HCT116 (cell line): ENCODE measurements around the gene ARL4C. TPM values are rescaled to one million over a fixed set of nuclear protein-coding genes. Genes with fewer than 3 reads are reported as not detected.

Source experiments
- ATAC-seq: fragments of 200-7000 bp; cut with Tn5 transposase; 2 replicates; pipeline ENCODE4 v1.9.1; 2020; ENCODE audit warnings: mild to moderate bottlenecking, moderate library complexity
- BruUV-seq: library from RNA; stranded (reverse); fragments of 400-500 nt; replicated peaks from 2 replicates; lab custom pipeline; 2021; lab: Mats Ljungman, UMichigan
- CTCF ChIA-PET: fragments of 300-600 bp; sonication (Branson Sonifier 250); formaldehyde crosslinking; loops from one replicate; lab custom pipeline; 2021; ENCODE audit warnings: antibody characterized with exemption; lab: Charles Lee
- POLR2A ChIA-PET: fragments of 300-600, 350-600 bp; sonication (Branson Sonifier 250); formaldehyde crosslinking; loops from one replicate; lab custom pipeline; 2021; ENCODE audit warnings: antibody characterized with exemption; lab: Charles Lee
- RAD21 ChIA-PET, 2 experiments: fragments of 300-600 bp; sonication (Branson Sonifier 250); formaldehyde crosslinking; loops; one replicate each; lab custom pipeline; 2023; ENCODE audit warnings: low total read pairs in 2 of 2; ENCODE audit not compliant: uncharacterized antibody in 2 of 2, unreplicated experiment in 2 of 2, low non-redundant PET in 1 of 2; lab: Charles Lee
- DNase-seq: peaks from one replicate; pipeline ENCODE4 v3.0.0-alpha.2; 2010; ENCODE audit warnings: low read depth, low spot score
- H2AFZ ChIP-seq: fragments of 200-600 bp; shearing (Covaris generic), sonication (generic); 2 replicates; pipeline ENCODE4 v1.6.1; 2017; ENCODE audit warnings: low read depth, mixed run types, mixed read lengths, antibody characterized with exemption, low read length; ENCODE audit not compliant: poor library complexity, severe bottlenecking
- H3K27ac ChIP-seq: 2 replicates; pipeline ENCODE4 v1.5.1; 2012; ENCODE audit warnings: low read depth, low read length
- H3K27me3 ChIP-seq: fragments of 200-600 bp; sonication (generic); 2 replicates; pipeline ENCODE4 v1.6.1; 2016; ENCODE audit warnings: mixed run types, low read length, mixed read lengths; ENCODE audit not compliant: insufficient read depth
- H3K36me3 ChIP-seq, 2 experiments: fragments of 200-500 bp in 1 of 2; fragments of 200-600 bp in 1 of 2; sonication (Bioruptor generic) in 1 of 2; sonication (generic) in 1 of 2; 2 replicates each; pipeline versions ENCODE4 v1.5.1 to v1.6.1; 2014 to 2016; ENCODE audit warnings: low read length in 2 of 2, inconsistent platforms in 1 of 2, mixed read lengths in 1 of 2, mixed run types in 1 of 2; ENCODE audit not compliant: insufficient read depth in 2 of 2, control insufficient read depth in 1 of 2
- H3K4me1 ChIP-seq, 2 experiments: fragments of 200-600 bp in 1 of 2; sonication (generic) in 1 of 2; 2 replicates each; pipeline versions ENCODE4 v1.5.1 to v1.6.1; 2012 to 2017; ENCODE audit warnings: low read length in 2 of 2, inconsistent platforms in 1 of 2, mild to moderate bottlenecking in 1 of 2, mixed read lengths in 1 of 2, mixed run types in 1 of 2, moderate library complexity in 1 of 2; ENCODE audit not compliant: insufficient read depth in 2 of 2, control insufficient read depth in 1 of 2
- H3K4me2 ChIP-seq: fragments of 200-600 bp; sonication (generic); 2 replicates; pipeline ENCODE4 v1.6.1; 2017; ENCODE audit warnings: mixed run types, low read length, mixed read lengths
- H3K4me3 ChIP-seq, 2 experiments: fragments of 200-600 bp in 1 of 2; sonication (generic) in 1 of 2; replicated peaks in 1 of 2; 2 replicates each; pipeline ENCODE4 v1.5.1; 2011 to 2016; ENCODE audit warnings: low read length in 2 of 2, control low read depth in 1 of 2, low read depth in 1 of 2, mild to moderate bottlenecking in 1 of 2, mixed read lengths in 1 of 2, mixed run types in 1 of 2
- H3K79me2 ChIP-seq: fragments of 200-600 bp; sonication (generic); 2 replicates; pipeline ENCODE4 v1.6.1; 2017; ENCODE audit warnings: mild to moderate bottlenecking, mixed run types, low read length, moderate library complexity, mixed read lengths; ENCODE audit not compliant: insufficient read depth
- H3K9ac ChIP-seq: fragments of 200-600 bp; sonication (generic); 2 replicates; pipeline ENCODE4 v1.6.1; 2016; ENCODE audit warnings: low read length, mixed read lengths
- H3K9me2 ChIP-seq: fragments of 200-600 bp; sonication (generic), shearing (Covaris generic); 2 replicates; pipeline ENCODE4 v1.6.1; 2017; ENCODE audit warnings: mixed run types, mild to moderate bottlenecking, moderate library complexity; ENCODE audit not compliant: insufficient read depth
- H3K9me3 ChIP-seq, 2 experiments: fragments of 200-500 bp in 1 of 2; fragments of 200-600 bp in 1 of 2; sonication (Bioruptor generic) in 1 of 2; sonication (generic) in 1 of 2; 2 replicates each; pipeline ENCODE4 v1.6.1; 2014 to 2017; ENCODE audit warnings: low read length in 2 of 2, mixed read lengths in 2 of 2, inconsistent platforms in 1 of 2, low read depth in 1 of 2, mild to moderate bottlenecking in 1 of 2, mixed run types in 1 of 2, moderate library complexity in 1 of 2; ENCODE audit not compliant: control insufficient read depth in 1 of 2, insufficient read depth in 1 of 2
- H4K20me1 ChIP-seq: fragments of 200-600 bp; sonication (generic), shearing (Covaris generic); 2 replicates; pipeline ENCODE4 v1.6.1; 2017; ENCODE audit warnings: mixed run types, mild to moderate bottlenecking, moderate library complexity; ENCODE audit not compliant: insufficient read depth
- CBX3 ChIP-seq: IDR thresholded peaks from 2 replicates; pipeline ENCODE4 v1.6.1; 2012; ENCODE audit warnings: low read depth
- CTCF ChIP-seq, 3 experiments: fragments of 200-600 bp in 1 of 3; sonication (generic) in 1 of 3; IDR thresholded peaks in 2 of 3; conservative IDR thresholded peaks in 1 of 3; 2 replicates each; pipeline ENCODE4 v1.5.1; 2012 to 2017; ENCODE audit warnings: low read depth in 2 of 3, low read length in 2 of 3, antibody characterized with exemption in 1 of 3, borderline replicate concordance in 1 of 3, control low read depth in 1 of 3, mild to moderate bottlenecking in 1 of 3, mixed read lengths in 1 of 3, mixed run types in 1 of 3, moderate library complexity in 1 of 3; ENCODE audit not compliant: insufficient read depth in 1 of 3
- EZH2phosphoT487 ChIP-seq: fragments of 200-600 bp; IDR thresholded peaks from 2 replicates; pipeline ENCODE4 v1.6.1; 2018; ENCODE audit warnings: antibody characterized with exemption, borderline replicate concordance
- POLR2AphosphoS5 ChIP-seq: IDR thresholded peaks from 2 replicates; pipeline ENCODE4 v1.6.1; 2011; ENCODE audit warnings: mild to moderate bottlenecking, low read depth, low read length, moderate library complexity
- RAD21 ChIP-seq: IDR thresholded peaks from 2 replicates; pipeline ENCODE4 v1.6.1; 2012; ENCODE audit warnings: low read depth, mild to moderate bottlenecking
- YY1 ChIP-seq: IDR thresholded peaks from 2 replicates; pipeline ENCODE4 v1.6.1; 2011; ENCODE audit warnings: low read length, low read depth, moderate library complexity, mild to moderate bottlenecking; ENCODE audit not compliant: insufficient replicate concordance; ENCODE audit errors: extremely low read depth
- ZBTB33 ChIP-seq: IDR thresholded peaks from 2 replicates; pipeline ENCODE4 v1.6.1; 2011; ENCODE audit warnings: mild to moderate bottlenecking, low read length, moderate library complexity; ENCODE audit not compliant: insufficient replicate concordance; ENCODE audit errors: extremely low read depth
- ZFX ChIP-seq: fragments of 450-650 bp; IDR thresholded peaks from 2 replicates; pipeline ENCODE4 v1.6.1; 2017
- intact Hi-C: fragments of 100-400 bp; cut with micrococcal nuclease; formaldehyde crosslinking; loops from 2 replicates; pipeline ENCODE4 v1.10.0; 2022
- total RNA-seq: library from RNA; stranded (reverse); gene quantifications from one replicate; pipeline ENCODE4 v1.2.1, GENCODE V29; 2021; ENCODE audit not compliant: unreplicated experiment

ARL4C gene
- total RNA-seq, 1 experiment from 2014 or later = 4.1 TPM

DNA sequence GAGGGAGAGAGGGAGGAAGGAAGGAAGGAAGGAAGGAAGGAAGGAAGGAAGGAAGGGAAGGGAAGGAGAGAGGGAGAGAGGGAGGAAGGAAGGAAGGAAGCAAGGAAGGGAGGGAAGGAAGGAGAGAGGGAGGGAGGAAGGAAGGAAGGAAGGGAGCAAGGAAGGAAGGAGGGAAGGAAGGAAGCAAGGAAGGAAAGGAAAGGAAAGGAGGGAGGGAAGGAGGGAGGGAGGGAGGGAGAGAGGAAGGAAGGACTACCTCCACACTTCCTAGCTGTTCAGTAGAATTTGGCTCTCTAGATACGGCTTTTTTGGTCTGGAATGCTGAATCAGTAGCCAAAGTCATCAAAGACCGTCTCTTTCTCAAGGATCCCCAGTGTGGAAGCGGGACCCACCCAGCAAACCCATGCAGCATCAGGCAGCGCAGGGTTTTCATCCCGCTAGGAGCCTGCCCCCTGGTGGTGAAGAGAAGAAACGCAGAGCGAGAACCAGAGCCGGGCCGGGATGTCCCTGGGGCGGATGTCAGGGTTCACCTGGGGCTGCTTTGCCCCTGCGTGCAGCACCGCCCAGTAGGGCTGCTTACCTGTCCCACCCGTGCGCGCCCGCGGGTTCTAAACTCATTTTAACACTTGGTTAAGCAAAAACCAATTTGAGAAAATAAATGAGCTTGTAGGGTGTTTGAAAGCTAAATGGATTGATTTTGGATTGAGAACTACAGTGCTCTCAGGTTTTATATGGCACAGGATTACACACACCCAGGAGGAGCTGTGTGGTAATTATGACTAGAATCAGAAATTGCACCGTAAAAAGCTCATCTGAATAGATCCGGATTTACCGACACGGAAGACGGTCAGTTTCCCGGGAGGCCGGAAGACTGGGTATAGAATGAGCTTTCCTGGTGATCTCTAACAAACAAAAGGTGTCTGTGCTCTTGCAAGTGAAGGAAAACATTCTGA is 48.1 kb upstream of the ARL4C start:
- no peaks in the 10 kb centered on the region for H3K9me3 ChIP-seq
- no peaks in the 10 kb centered on the region for H3K79me2 ChIP-seq
- H2AFZ ChIP-seq = peak overlapping the region; percentile 89
- no peaks in the 10 kb centered on the region for H3K9me2 ChIP-seq
- peak; percentile 96 for ATAC-seq
- ChIA-PET POLR2A (interaction anchor here (0.7 to 1.6 kb wide), 2 partner anchors 569 to 572 kb away, joined by 3 to 6 read pairs; no protein-coding TSS in a partner anchor), RAD21 (interaction anchor here (0.6 to 1.1 kb wide), 8 partner anchors 255 to 570 kb away, joined by 3 to 4 read pairs (median 3); no protein-coding TSS in a partner anchor), CTCF (interaction anchor here (0.6 to 5.6 kb wide), 16 partner anchors 9 to 571 kb away, joined by 3 to 44 read pairs (median 6); no protein-coding TSS in a partner anchor)
- intact Hi-C loops = loop anchor here (1.0 kb wide), 3 partner anchors 256 to 569 kb away; no protein-coding TSS in a partner anchor
- no peaks in the 10 kb centered on the region for H3K27me3 ChIP-seq
- peaks cover 3 to 8% of the 10 kb centered on the region in 2 experiments; a peak in 2 of 4 replicates for H3K4me1 ChIP-seq
- no peak overlapping the region for H3K27ac ChIP-seq
- no peaks in the 10 kb centered on the region for H4K20me1 ChIP-seq
- no peaks in the 10 kb centered on the region for H3K36me3 ChIP-seq
- peak; percentile 38 for DNase-seq
- no peak overlapping the region for H3K4me3 ChIP-seq
- peak; percentile 84 to 85 (median 85) for TF ChIP-seq CTCF (IDR thresholded peaks at IDR 0.05 in 2 of 3, conservative IDR thresholded peaks at IDR 0.05 in 1 of 3; ENCODE audit: borderline replicate concordance in 1 of 3, insufficient read depth in 1 of 3, low read depth in 2 of 3, low read length in 2 of 3)
- TF ChIP-seq CBX3 = no peak
- TF ChIP-seq RAD21 = peak; percentile 90
- H3K9ac ChIP-seq = no peak overlapping the region
- H3K4me2 ChIP-seq = peak overlapping the region; percentile 51
- BruUV-seq = no TSS peak

DNA sequence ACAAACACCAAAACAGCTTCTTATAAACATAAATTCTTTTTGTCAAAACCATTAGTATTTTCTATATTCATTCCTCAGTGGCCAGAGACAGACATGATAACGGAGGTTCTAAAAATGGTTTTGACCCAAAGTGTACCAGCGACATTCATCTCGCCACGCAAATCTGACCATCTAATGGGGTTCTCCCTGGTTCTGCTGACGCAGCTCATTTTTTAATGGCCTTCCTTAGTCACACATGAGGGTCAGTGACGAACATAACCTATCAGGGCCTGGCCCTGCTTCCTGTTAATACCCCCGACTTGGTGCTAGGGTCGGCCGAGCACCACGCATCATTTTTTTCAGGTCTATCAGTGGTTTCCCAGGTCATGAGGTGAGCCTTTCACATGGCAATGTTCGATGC is 45.9 kb upstream of the ARL4C start:
- DNase-seq (no peak), ATAC-seq (no peak)
- ChIA-PET RAD21 (no interaction called here), POLR2A (no interaction called here), CTCF (interaction anchor here (1.0 to 1.1 kb wide), 2 partner anchors 338 to 407 kb away, joined by 3 to 4 read pairs; no protein-coding TSS in a partner anchor)
- no peak overlapping the region for H3K27ac ChIP-seq
- H3K9me2 ChIP-seq = no peaks in the 10 kb centered on the region
- no peak overlapping the region for H2AFZ ChIP-seq
- H4K20me1 ChIP-seq = no peaks in the 10 kb centered on the region
- peaks cover 3 to 8% of the 10 kb centered on the region in 2 experiments; a peak in 2 of 4 replicates for H3K4me1 ChIP-seq
- BruUV-seq = no TSS peak
- H3K4me2 ChIP-seq = no peak overlapping the region
- H3K9me3 ChIP-seq = peaks cover 0 to 5% of the 10 kb centered on the region in 2 experiments; a peak in 1 of 4 replicates
- H3K79me2 ChIP-seq = no peaks in the 10 kb centered on the region
- H3K27me3 ChIP-seq = no peaks in the 10 kb centered on the region
- intact Hi-C loops = no loop called here
- no peaks in the 10 kb centered on the region for H3K36me3 ChIP-seq
- no peak overlapping the region for H3K4me3 ChIP-seq
- no peak overlapping the region for H3K9ac ChIP-seq
- TF ChIP-seq POLR2AphosphoS5 (no peak), YY1 (no peak), ZFX (no peak), CBX3 (no peak), CTCF (IDR thresholded peaks at IDR 0.05 in 2 of 3, conservative IDR thresholded peaks at IDR 0.05 in 1 of 3; ENCODE audit: borderline replicate concordance in 1 of 3, insufficient read depth in 1 of 3, low read depth in 2 of 3, low read length in 2 of 3) (no peak), EZH2phosphoT487 (no peak), ZBTB33 (no peak), RAD21 (no peak)
